CD4-positive, alpha-beta T cell (primary cell): ENCODE results near the gene WDCP. TPM values are rescaled to one million over a fixed set of nuclear protein-coding genes. Genes with fewer than 3 reads are reported as not detected.

Experiments
- ATAC-seq: fragments of 200-7000 bp; cut with Tn5 transposase; one replicate; pipeline ENCODE4 v1.10.0; 2022; ENCODE audit warnings: mild to moderate bottlenecking; ENCODE audit not compliant: poor library complexity
- CTCF ChIA-PET: fragments of 350-600 bp; sonication (Branson Sonifier 250); formaldehyde crosslinking; loops from one replicate; lab custom pipeline; 2021; ENCODE audit warnings: antibody characterized with exemption, inconsistent platforms; lab: Charles Lee
- POLR2A ChIA-PET: fragments of 350-600 bp; sonication (Branson Sonifier 250); formaldehyde crosslinking; loops from one replicate; lab custom pipeline; 2021; ENCODE audit warnings: antibody characterized with exemption, inconsistent platforms; lab: Charles Lee
- DNase-seq, 14 experiments: peaks; one replicate each; pipeline ENCODE4 v3.0.0-alpha.2; 2013 to 2020; ENCODE audit warnings: mixed read lengths in 2 of 14
- H3K27ac ChIP-seq, 2 donors: one replicate each; pipeline versions ENCODE4 v1.5.1 to v1.7.0; 2013; ENCODE audit warnings: low read length in 2 of 2, low read depth in 1 of 2, mild to moderate bottlenecking in 1 of 2
- H3K27me3 ChIP-seq, 2 experiments: 1 replicate in 1 of 2; 2 replicates in 1 of 2; pipeline versions ENCODE4 v1.6.1 to v1.7.0; 2013; ENCODE audit warnings: low read length in 2 of 2, control low read depth in 1 of 2, mild to moderate bottlenecking in 1 of 2, moderate library complexity in 1 of 2; ENCODE audit not compliant: insufficient read depth in 2 of 2, control insufficient read depth in 1 of 2
- H3K36me3 ChIP-seq: one replicate; pipeline ENCODE4 v1.6.1; 2013; ENCODE audit warnings: low read length, control low read depth; ENCODE audit not compliant: insufficient read depth
- H3K4me1 ChIP-seq: one replicate; pipeline ENCODE4 v1.6.1; 2013; ENCODE audit warnings: low read length, control low read depth; ENCODE audit not compliant: insufficient read depth
- H3K4me3 ChIP-seq: one replicate; pipeline ENCODE4 v1.5.1; 2013; ENCODE audit warnings: mild to moderate bottlenecking, low read length, moderate library complexity
- H3K9me3 ChIP-seq, 2 experiments: 1 replicate in 1 of 2; 2 replicates in 1 of 2; pipeline versions ENCODE4 v1.6.1 to v1.7.0; 2013; ENCODE audit warnings: low read length in 2 of 2, mild to moderate bottlenecking in 2 of 2, control low read depth in 1 of 2, moderate library complexity in 1 of 2; ENCODE audit not compliant: control insufficient read depth in 1 of 2, insufficient read depth in 1 of 2
- H3K27ac Mint-ChIP-seq: one replicate; pipeline ENCODE4 v1.8.0; 2020; ENCODE audit warnings: mixed read lengths
- H3K27me3 Mint-ChIP-seq: one replicate; pipeline ENCODE4 v1.8.0; 2021; ENCODE audit warnings: mixed read lengths
- H3K36me3 Mint-ChIP-seq: one replicate; pipeline ENCODE4 v1.8.0; 2021; ENCODE audit warnings: low read depth, mixed read lengths
- H3K4me1 Mint-ChIP-seq: one replicate; pipeline ENCODE4 v1.8.0; 2021; ENCODE audit warnings: low read depth, mixed read lengths
- H3K4me3 Mint-ChIP-seq: one replicate; pipeline ENCODE4 v1.8.0; 2020; ENCODE audit warnings: mild to moderate bottlenecking, mixed read lengths
- H3K9me3 Mint-ChIP-seq: one replicate; pipeline ENCODE4 v1.8.0; 2020; ENCODE audit warnings: mixed read lengths
- intact Hi-C, 2 experiments: fragments of 100-400 bp; cut with DNase I in 1 of 2; cut with micrococcal nuclease in 1 of 2; formaldehyde crosslinking; loops; one replicate each; pipeline versions ENCODE4 v1.15.1 to v1.9.0; 2023 to 2025; cut with DNase I, micrococcal nuclease
- total RNA-seq, 174 experiments: library from RNA in 2 of 174; stranded (reverse) in 2 of 174; gene quantifications; one replicate each; pipeline ENCODE4 v1.2.3 and lab custom pipeline; 2021 to 2026
- TF ChIP-seq, protein P1 (sequence below): fragments of 200-600 bp; IDR thresholded peaks from one replicate; pipeline ENCODE4 v1.8.0; 2022; ENCODE audit warnings: antibody characterized with exemption, mild to moderate bottlenecking

WDCP gene
- total RNA-seq, 2 experiments from 2014 or later, result 1.4 to 2.0 TPM

DNA sequence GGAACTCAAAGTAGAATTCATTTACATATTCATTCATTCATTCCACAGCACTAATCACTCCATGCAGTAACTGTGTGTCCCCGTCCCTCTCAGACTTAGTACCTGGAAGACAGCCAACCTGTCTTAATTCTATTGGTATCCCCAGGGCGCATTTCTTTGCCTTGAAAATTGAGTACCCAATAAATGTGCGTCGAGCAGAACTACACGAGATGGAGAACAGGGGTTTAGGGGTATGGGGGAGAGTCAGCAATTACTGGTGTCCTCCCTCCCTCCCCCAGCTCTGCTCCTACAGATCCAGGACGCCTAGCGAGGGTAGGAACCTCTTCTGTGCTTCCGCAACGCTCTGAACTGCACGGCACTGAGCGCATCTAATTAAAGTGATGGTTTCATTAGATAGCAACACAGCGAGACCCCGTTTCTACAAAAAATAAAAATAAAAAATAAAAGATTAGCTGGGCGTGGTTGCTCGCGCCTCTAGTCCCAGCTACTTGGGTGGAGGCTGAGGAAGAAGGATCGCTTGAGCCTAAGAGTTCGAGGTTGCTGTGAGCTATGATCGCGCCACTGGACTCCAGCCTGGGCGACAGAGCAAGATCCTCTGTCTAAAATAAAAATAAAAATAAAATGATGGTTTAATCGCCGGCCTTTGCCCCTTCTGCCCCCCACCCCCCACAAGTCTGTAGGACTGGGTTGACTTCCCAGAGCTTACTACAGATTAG, 1.7 kb upstream of the WDCP start:
- TF ChIP-seq, protein P1, sequence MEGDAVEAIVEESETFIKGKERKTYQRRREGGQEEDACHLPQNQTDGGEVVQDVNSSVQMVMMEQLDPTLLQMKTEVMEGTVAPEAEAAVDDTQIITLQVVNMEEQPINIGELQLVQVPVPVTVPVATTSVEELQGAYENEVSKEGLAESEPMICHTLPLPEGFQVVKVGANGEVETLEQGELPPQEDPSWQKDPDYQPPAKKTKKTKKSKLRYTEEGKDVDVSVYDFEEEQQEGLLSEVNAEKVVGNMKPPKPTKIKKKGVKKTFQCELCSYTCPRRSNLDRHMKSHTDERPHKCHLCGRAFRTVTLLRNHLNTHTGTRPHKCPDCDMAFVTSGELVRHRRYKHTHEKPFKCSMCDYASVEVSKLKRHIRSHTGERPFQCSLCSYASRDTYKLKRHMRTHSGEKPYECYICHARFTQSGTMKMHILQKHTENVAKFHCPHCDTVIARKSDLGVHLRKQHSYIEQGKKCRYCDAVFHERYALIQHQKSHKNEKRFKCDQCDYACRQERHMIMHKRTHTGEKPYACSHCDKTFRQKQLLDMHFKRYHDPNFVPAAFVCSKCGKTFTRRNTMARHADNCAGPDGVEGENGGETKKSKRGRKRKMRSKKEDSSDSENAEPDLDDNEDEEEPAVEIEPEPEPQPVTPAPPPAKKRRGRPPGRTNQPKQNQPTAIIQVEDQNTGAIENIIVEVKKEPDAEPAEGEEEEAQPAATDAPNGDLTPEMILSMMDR, result no peak
- CTCF ChIA-PET, result no interaction called here
- H3K27me3 Mint-ChIP-seq, result peaks cover 13% of the 10 kb centered on the region
- Histone ChIP-seq H3K4me1 (peaks cover 30% of the 10 kb centered on the region), H3K27ac (no peak overlapping the region), H3K36me3 (no peaks in the 10 kb centered on the region), H3K27me3 (peaks cover 10 to 21% of the 10 kb centered on the region in 2 experiments), H3K9me3 (no peaks in the 10 kb centered on the region), H3K4me3 (peak overlapping the region; percentile 59)
- peak in 2 of 14 experiments; percentile 17 to 21 for DNase-seq
- H3K4me1 Mint-ChIP-seq, result peaks cover 29% of the 10 kb centered on the region
- H3K9me3 Mint-ChIP-seq, result no peaks in the 10 kb centered on the region
- H3K27ac Mint-ChIP-seq, result no peak overlapping the region
- H3K36me3 Mint-ChIP-seq, result peaks cover 5% of the 10 kb centered on the region
- intact Hi-C loops, result loop anchor here in 1 of 2 experiments (5.0 kb wide), 2 partner anchors 107 to 122 kb away; partner anchors contain the start of genes ATAD2B and UBXN2A
- POLR2A ChIA-PET, result interaction anchor here (0.8 to 4.8 kb wide), 3 partner anchors 18 to 122 kb away, joined by 5 to 77 read pairs (median 11); partner anchors contain the start of genes ATAD2B and SF3B6
- H3K4me3 Mint-ChIP-seq, result peak overlapping the region; percentile 80
- no peak for ATAC-seq

DNA sequence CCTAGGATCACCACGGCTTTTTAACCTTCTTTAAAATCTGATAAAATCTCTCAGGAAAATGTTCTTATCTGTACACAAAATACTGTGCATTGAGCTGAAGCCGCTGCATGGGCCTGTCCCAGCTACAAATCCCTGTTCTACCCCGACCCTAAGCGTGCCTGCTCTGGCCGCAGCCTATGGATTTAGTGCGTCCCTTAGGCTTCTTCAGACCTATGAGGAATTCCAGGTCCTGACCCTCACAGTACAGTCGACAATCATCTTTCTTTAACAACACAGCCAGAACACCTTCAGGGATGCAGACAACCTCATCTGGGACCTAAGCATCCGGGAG, 477 bp upstream of the WDCP start:
- DNase-seq (no peak), ATAC-seq (no peak)
- Mint-ChIP-seq H3K4me3 (peak overlapping the region; percentile 94), H3K9me3 (no peaks in the 10 kb centered on the region), H3K36me3 (peaks cover 5% of the 10 kb centered on the region), H3K27me3 (peaks cover 10% of the 10 kb centered on the region), H3K4me1 (peaks cover 36% of the 10 kb centered on the region), H3K27ac (peak overlapping the region; percentile 79)
- ChIA-PET POLR2A (interaction anchor here (0.6 to 4.8 kb wide), 12 partner anchors 10 to 940 kb away, joined by 3 to 77 read pairs (median 4); partner anchors contain the start of genes ATAD2B, SF3B6, TP53I3 and UBXN2A), CTCF (interaction anchor here (0.7 to 2.3 kb wide), 4 partner anchors 29 to 120 kb away, joined by 3 to 14 read pairs (median 8); partner anchors contain the start of genes ATAD2B and TP53I3)
- Histone ChIP-seq H3K4me3 (peak overlapping the region; percentile 83), H3K9me3 (no peaks in the 10 kb centered on the region), H3K27me3 (peaks cover 10 to 21% of the 10 kb centered on the region in 2 experiments), H3K36me3 (no peaks in the 10 kb centered on the region), H3K27ac (no peak overlapping the region), H3K4me1 (peaks cover 30% of the 10 kb centered on the region)
- TF ChIP-seq, protein P1, result no peak
- intact Hi-C loops, result loop anchor here (1.0 to 5.0 kb wide), 5 partner anchors 29 to 120 kb away; partner anchors contain the start of genes ATAD2B (in 2 of the 2), SF3B6 (in 1 of the 2) and UBXN2A (in 1 of the 2)

DNA sequence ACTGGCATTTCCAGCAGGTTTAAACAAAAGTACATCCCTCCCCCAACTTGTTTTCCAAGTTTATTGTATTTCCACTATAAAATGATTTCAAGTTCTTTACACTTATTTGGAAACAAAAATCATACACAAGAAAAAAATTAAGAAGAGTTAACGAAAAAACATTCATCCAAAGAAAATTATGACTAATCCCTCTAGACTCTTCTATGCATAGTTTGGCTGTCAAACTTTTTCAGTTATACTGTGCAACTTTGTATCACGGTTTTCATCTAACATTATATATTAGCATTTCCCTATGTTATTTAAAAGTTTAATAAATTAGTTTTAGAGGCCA, 627 bp downstream of the WDCP start:
- Mint-ChIP-seq H3K27ac (no peak overlapping the region), H3K4me3 (peak overlapping the region; percentile 94), H3K9me3 (no peaks in the 10 kb centered on the region), H3K36me3 (peaks cover 5% of the 10 kb centered on the region), H3K4me1 (peaks cover 36% of the 10 kb centered on the region), H3K27me3 (peaks cover 10% of the 10 kb centered on the region)
- TF ChIP-seq, protein P1, result no peak
- Histone ChIP-seq H3K9me3 (no peaks in the 10 kb centered on the region), H3K4me1 (peaks cover 30% of the 10 kb centered on the region), H3K27ac (no peak overlapping the region), H3K36me3 (no peaks in the 10 kb centered on the region), H3K4me3 (peak overlapping the region; percentile 83), H3K27me3 (peaks cover 10 to 21% of the 10 kb centered on the region in 2 experiments)
- POLR2A ChIA-PET, result interaction anchor here (1.4 to 4.8 kb wide), 5 partner anchors 22 to 120 kb away, joined by 3 to 77 read pairs (median 8); partner anchors contain the start of genes ATAD2B, SF3B6 and TP53I3
- DNase-seq (no peak), ATAC-seq (no peak)
- CTCF ChIA-PET, result interaction anchor here (1.4 to 2.3 kb wide), 2 partner anchors 38 to 119 kb away, joined by 13 to 14 read pairs; partner anchors contain the start of genes ATAD2B and TP53I3
- intact Hi-C loops, result loop anchor here in 1 of 2 experiments (5.0 kb wide), 2 partner anchors 104 to 119 kb away; partner anchors contain the start of genes ATAD2B and UBXN2A
